B cell (primary cell): ENCODE data around the gene CDH13. TPM values are rescaled to one million over a fixed set of nuclear protein-coding genes. Genes with fewer than 3 reads are reported as not detected.

Source experiments
- ATAC-seq: fragments of 200-7000 bp; cut with Tn5 transposase; one replicate; pipeline ENCODE4 v1.10.0; 2021; ENCODE audit warnings: low read depth, mild to moderate bottlenecking, moderate number of reproducible peaks, moderate library complexity
- CTCF ChIA-PET: fragments of 350-600 bp; sonication (Branson Sonifier 250); formaldehyde crosslinking; loops from one replicate; lab custom pipeline; 2021; ENCODE audit warnings: antibody characterized with exemption, inconsistent platforms; lab: Charles Lee
- POLR2A ChIA-PET: fragments of 350-600 bp; sonication (Branson Sonifier 250); formaldehyde crosslinking; loops from one replicate; lab custom pipeline; 2021; ENCODE audit warnings: antibody characterized with exemption; lab: Charles Lee
- DNase-seq: peaks from one replicate; pipeline ENCODE4 v3.0.0; 2013
- H2AFZ ChIP-seq: 2 replicates; pipeline ENCODE4 v1.6.1; 2012; ENCODE audit warnings: mild to moderate bottlenecking, low read depth, low read length; ENCODE audit not compliant: insufficient read depth, poor library complexity, severe bottlenecking
- H3K27ac ChIP-seq, 2 donors: 1 replicate in 1 of 2; 2 replicates in 1 of 2; pipeline ENCODE4 v1.5.1; 2012 to 2013; ENCODE audit warnings: low read length in 2 of 2, mild to moderate bottlenecking in 2 of 2, moderate library complexity in 1 of 2
- H3K27me3 ChIP-seq, 4 experiments: fragments of 200-600 bp in 1 of 4; sonication (generic) in 1 of 4; replicated peaks in 1 of 4; 1 replicate in 2 of 4; 2 replicates in 2 of 4; pipeline versions ENCODE4 v1.6.1 to v1.7.0; 2013 to 2016; ENCODE audit warnings: low read length in 3 of 4, mild to moderate bottlenecking in 2 of 4, mixed read lengths in 1 of 4, moderate library complexity in 1 of 4; ENCODE audit not compliant: insufficient read depth in 4 of 4, control insufficient read depth in 3 of 4; ENCODE audit errors: control extremely low read depth in 1 of 4
- H3K36me3 ChIP-seq, 2 experiments: replicated peaks in 1 of 2; 1 replicate in 1 of 2; 2 replicates in 1 of 2; pipeline versions ENCODE4 v1.6.1 to v1.7.1; 2013; ENCODE audit warnings: low read length in 1 of 2; ENCODE audit not compliant: insufficient read depth in 2 of 2, control insufficient read depth in 1 of 2; ENCODE audit errors: control extremely low read depth in 1 of 2, extremely low read depth in 1 of 2
- H3K4me1 ChIP-seq, 2 donors: fragments of 200-600 bp in 1 of 2; sonication (generic) in 1 of 2; 1 replicate in 1 of 2; 2 replicates in 1 of 2; pipeline versions ENCODE4 v1.5.1 to v1.6.1; 2013 to 2017; ENCODE audit warnings: low read length in 2 of 2; ENCODE audit not compliant: control insufficient read depth in 2 of 2, insufficient read depth in 2 of 2
- H3K4me2 ChIP-seq: replicated peaks from 2 replicates; pipeline ENCODE3; 2012; ENCODE audit warnings: mild to moderate bottlenecking, low read depth, low read length; ENCODE audit not compliant: poor library complexity, severe bottlenecking
- H3K4me3 ChIP-seq, 5 experiments: fragments of 200-600 bp in 1 of 5; sonication (generic) in 1 of 5; 1 replicate in 3 of 5; 2 replicates in 2 of 5; pipeline versions ENCODE4 v1.5.1 to v1.7.0; 2011 to 2016; ENCODE audit warnings: low read length in 4 of 5, mild to moderate bottlenecking in 4 of 5, low read depth in 2 of 5, control low read depth in 1 of 5, moderate library complexity in 1 of 5; ENCODE audit not compliant: insufficient read depth in 1 of 5; ENCODE audit errors: control extremely low read depth in 1 of 5, extremely low read depth in 1 of 5
- H3K79me2 ChIP-seq: fragments of 200-600 bp; sonication (generic); one replicate; pipeline ENCODE4 v1.6.0; 2016; ENCODE audit warnings: low read length; ENCODE audit not compliant: control insufficient read depth, insufficient read depth
- H3K9ac ChIP-seq: fragments of 200-600 bp; sonication (generic); 2 replicates; pipeline ENCODE4 v1.6.1; 2017; ENCODE audit warnings: mild to moderate bottlenecking, low read length, moderate library complexity
- H3K9me3 ChIP-seq, 3 donors: one replicate each; pipeline versions ENCODE4 v1.6.1 to v1.7.1; 2013; ENCODE audit warnings: low read length in 2 of 3; ENCODE audit not compliant: control insufficient read depth in 2 of 3, insufficient read depth in 1 of 3; ENCODE audit errors: control extremely low read depth in 1 of 3
- H4K20me1 ChIP-seq: 2 replicates; pipeline ENCODE4 v1.6.0; 2012; ENCODE audit warnings: mild to moderate bottlenecking, low read length; ENCODE audit not compliant: insufficient read depth, control insufficient read depth, poor library complexity, severe bottlenecking
- H3K27ac Mint-ChIP-seq: one replicate; pipeline ENCODE4 v1.8.0; 2021; ENCODE audit warnings: mixed read lengths
- H3K27me3 Mint-ChIP-seq: one replicate; pipeline ENCODE4 v1.8.0; 2021; ENCODE audit warnings: mixed read lengths
- H3K4me1 Mint-ChIP-seq: one replicate; pipeline ENCODE4 v1.8.0; 2021; ENCODE audit warnings: mixed read lengths
- H3K4me3 Mint-ChIP-seq: one replicate; pipeline ENCODE4 v1.8.0; 2021; ENCODE audit warnings: mixed read lengths
- H3K9me3 Mint-ChIP-seq: one replicate; pipeline ENCODE4 v1.8.0; 2022; ENCODE audit warnings: mixed read lengths; ENCODE audit not compliant: insufficient read depth
- CTCF ChIP-seq: fragments of 200-600 bp; IDR thresholded peaks from one replicate; pipeline ENCODE4 v1.8.0; 2022; ENCODE audit warnings: antibody characterized with exemption, mild to moderate bottlenecking
- EZH2 ChIP-seq: IDR thresholded peaks from 2 replicates; pipeline ENCODE4 v1.6.1; 2012; ENCODE audit warnings: borderline replicate concordance, low read depth, mild to moderate bottlenecking, moderate library complexity, low read length; ENCODE audit not compliant: insufficient read depth, poor library complexity, severe bottlenecking
- WGBS: methylation state at CpG from one replicate; pipeline ENCODE4 v1.1.5; 2013; ENCODE audit warnings: missing lambda C conversion rate; ENCODE audit not compliant: insufficient coverage; 5-methylcytosine and 5-hydroxymethylcytosine counted together
- intact Hi-C: fragments of 100-400 bp; cut with micrococcal nuclease; formaldehyde crosslinking; loops from one replicate; pipeline ENCODE4 v1.10.0; 2022
- polyA plus RNA-seq: library from polyadenylated mRNA; depleted of rRNA; stranded (reverse); fragments of >200 nt; gene quantifications from 2 replicates; pipeline ENCODE4 v1.2.3, GENCODE V29; 2012
- total RNA-seq, 2 donors: library from RNA; stranded (reverse); fragments of 120-200 nt in 1 of 2; gene quantifications; 1 replicate in 1 of 2; 2 replicates in 1 of 2; pipeline versions ENCODE4 v1.2.3 to v1.2.4, GENCODE V29; 2013 to 2022

CDH13 gene
- total and polyA plus RNA-seq, 2 donors (not counting 1 experiment from before 2014, with no cell fraction given): not detected

- Histone ChIP-seq H3K9me3 (no peaks in the 10 kb centered on the region), H3K4me3 (no peak overlapping the region), H3K9ac (no peak overlapping the region), H3K79me2 (no peaks in the 10 kb centered on the region), H3K36me3 (no peaks in the 10 kb centered on the region), H3K4me2 (no peak overlapping the region), H2AFZ (no peak overlapping the region), H4K20me1 (no peaks in the 10 kb centered on the region), H3K27ac (no peak overlapping the region), H3K27me3 (peaks cover 0 to 6% (median 1%) of the 10 kb centered on the region in 4 experiments), H3K4me1 (no peaks in the 10 kb centered on the region)
- ChIA-PET CTCF (no interaction called here), POLR2A (no interaction called here)
- no peak for TF ChIP-seq EZH2
- TF ChIP-seq CTCF: no peak
- no peak overlapping the region for H3K4me3 Mint-ChIP-seq
- intact Hi-C loops: no loop called here
- no peaks in the 10 kb centered on the region for H3K4me1 Mint-ChIP-seq
- ATAC-seq: no peak
- peaks cover 16% of the 10 kb centered on the region for H3K27me3 Mint-ChIP-seq
- DNase-seq: no peak
- 100% methylated on average over 1 of the region's 2 CpGs for WGBS
- no peaks in the 10 kb centered on the region for H3K9me3 Mint-ChIP-seq
- no peak overlapping the region for H3K27ac Mint-ChIP-seq
Measured at GRCh38 chr16:82634955-82635610, 8.3 kb downstream of the CDH13 start.

- peaks cover 0 to 5% (median 0%) of the 10 kb centered on the region in 4 experiments for H3K27me3 ChIP-seq
Measured at GRCh38 chr16:82636485-82636884, 9.7 kb downstream of the CDH13 start.

More at GRCh38 chr16:82636485-82636884, 9.7 kb downstream of the CDH13 start:
- intact Hi-C loops: no loop called here
- Histone ChIP-seq H3K27ac (no peak overlapping the region), H3K79me2 (no peaks in the 10 kb centered on the region), H3K4me2 (no peak overlapping the region), H3K36me3 (no peaks in the 10 kb centered on the region), H3K9me3 (no peaks in the 10 kb centered on the region), H3K4me3 (no peak overlapping the region), H3K4me1 (no peaks in the 10 kb centered on the region), H2AFZ (no peak overlapping the region), H3K9ac (no peak overlapping the region), H4K20me1 (no peaks in the 10 kb centered on the region)
- POLR2A ChIA-PET: no interaction called here
- Mint-ChIP-seq H3K4me3 (no peak overlapping the region), H3K27me3 (peaks cover 16% of the 10 kb centered on the region), H3K27ac (no peak overlapping the region), H3K9me3 (no peaks in the 10 kb centered on the region), H3K4me1 (no peaks in the 10 kb centered on the region)
- CTCF ChIA-PET: no interaction called here
- no peak for DNase-seq
- ATAC-seq: no peak
- 88% methylated on average over 1 of the region's 3 CpGs for WGBS
- TF ChIP-seq CTCF (no peak), EZH2 (no peak)
